DMS114 treated with DMSO at 0.1 percent for 48 hours (cell line): Measurements from ENCODE around the gene PPP4R2.
"Not testable (repeated sequence)": the region's sequence is repeated elsewhere in the genome, so short reads cannot be mapped to it uniquely, and the experiment has no call there.

Experiments used
- DNase-seq: peaks from one replicate; lab custom pipeline; 2025; ENCODE audit not compliant: unreplicated experiment; lab: John Stamatoyannopoulos, UW

The PPP4R2 gene

DNA sequence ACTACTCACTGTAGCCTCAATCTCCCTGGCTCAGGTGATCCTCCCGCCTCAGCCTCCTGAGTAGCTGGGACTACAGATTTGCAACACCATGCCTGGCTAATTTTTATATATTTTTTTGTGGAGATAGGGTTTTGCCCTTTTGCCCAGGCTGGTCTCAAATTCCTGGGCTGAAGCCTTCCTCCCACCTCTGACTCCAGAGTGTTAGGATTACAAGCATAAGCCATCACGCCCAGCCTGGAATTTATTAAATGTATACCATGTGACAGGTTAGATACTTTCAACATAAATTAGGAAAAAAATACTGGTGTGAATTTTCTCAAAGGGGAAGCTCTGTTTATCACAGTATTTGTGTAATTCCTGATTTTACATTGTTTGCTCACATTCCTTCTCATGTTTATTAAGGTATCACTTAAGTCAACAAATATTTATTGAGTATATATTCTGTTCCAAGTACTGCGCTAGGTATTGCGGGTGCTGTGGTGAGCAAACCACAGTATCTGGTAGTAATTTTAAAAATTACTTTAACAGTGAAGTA, 24.8 kb downstream of the PPP4R2 start:
- no peak for DNase-seq

DNA sequence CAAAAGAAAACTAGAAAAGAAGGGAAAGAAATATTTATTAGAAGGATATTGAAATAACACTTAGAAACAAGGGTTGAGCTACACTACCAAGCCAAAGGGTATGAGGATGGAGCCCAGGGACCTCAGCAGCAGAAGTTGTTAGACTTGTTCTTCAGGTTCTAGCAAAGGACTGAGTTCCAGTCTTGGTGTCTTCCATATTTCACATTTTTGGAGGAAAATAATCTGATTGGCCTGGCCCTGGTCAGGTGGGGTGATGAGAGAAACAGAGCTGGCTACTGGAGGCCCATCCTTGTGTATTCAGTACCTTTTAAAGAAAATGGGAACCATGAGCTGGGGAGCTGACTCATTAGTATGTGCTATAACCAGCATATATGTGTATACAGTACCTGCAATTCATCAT, 28.2 kb downstream of the PPP4R2 start:
- DNase-seq: no peak

GRCh38 chr3:73026111-73026759, 29.6 kb downstream of the PPP4R2 start:
- no peak for DNase-seq

- no peak for DNase-seq
These were observed 30.1 kb downstream of the PPP4R2 start for GRCh38 chr3:73026760-73027113.

- no peak for DNase-seq
These were observed 32.2 kb downstream of the PPP4R2 start for GRCh38 chr3:73028803-73029202.

DNA sequence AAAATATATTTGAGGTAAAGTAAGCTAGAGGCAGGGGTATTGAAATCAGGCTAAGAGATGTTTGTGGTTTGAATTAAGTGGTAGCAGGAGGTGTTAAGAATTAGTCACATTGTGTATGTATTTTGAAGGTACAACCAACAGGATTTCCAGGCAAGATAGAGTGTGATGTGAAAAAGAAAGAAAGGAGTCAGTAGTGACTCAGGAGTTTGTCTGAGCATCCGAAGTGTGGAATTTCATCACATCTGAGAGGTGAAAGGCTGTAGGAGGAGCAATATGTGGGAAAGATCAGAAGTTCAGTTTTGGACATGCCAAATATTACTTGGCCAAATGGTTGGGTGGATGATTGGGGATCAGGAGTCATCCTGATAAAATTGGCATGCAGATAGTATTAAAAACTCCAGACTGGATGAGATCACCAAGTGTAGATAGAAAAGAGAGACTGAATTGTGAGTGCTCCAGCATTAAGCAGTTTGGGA, 32.7 kb downstream of the PPP4R2 start:
- no peak for DNase-seq

GRCh38 chr3:73030073-73030597, 33.5 kb downstream of the PPP4R2 start:
- no peak for DNase-seq

- DNase-seq: no peak
These were observed 35.0 kb downstream of the PPP4R2 start for GRCh38 chr3:73031573-73032103.

GRCh38 chr3:73036694-73037591, 40.3 kb downstream of the PPP4R2 start:
- no peak for DNase-seq

DNA sequence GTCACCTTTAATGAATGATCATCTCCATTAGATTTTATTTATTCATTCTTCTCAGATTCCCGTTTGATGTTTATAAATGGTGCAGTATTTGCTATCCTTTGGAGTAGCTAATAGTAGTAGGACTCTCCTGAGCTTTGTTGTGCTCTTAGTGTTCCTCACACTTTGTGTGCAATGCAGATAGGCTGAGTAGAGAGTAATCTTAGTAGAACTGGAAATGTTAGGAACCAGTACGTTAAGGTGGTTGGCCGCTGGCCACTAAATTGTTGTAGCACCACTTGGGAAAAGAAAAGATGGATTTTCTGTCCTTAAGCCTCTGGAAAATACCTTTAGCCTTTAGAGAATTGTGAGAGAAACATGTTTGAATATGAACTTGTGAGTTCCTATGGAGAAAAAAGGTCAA, 44.9 kb downstream of the PPP4R2 start:
- no peak for DNase-seq

DNA sequence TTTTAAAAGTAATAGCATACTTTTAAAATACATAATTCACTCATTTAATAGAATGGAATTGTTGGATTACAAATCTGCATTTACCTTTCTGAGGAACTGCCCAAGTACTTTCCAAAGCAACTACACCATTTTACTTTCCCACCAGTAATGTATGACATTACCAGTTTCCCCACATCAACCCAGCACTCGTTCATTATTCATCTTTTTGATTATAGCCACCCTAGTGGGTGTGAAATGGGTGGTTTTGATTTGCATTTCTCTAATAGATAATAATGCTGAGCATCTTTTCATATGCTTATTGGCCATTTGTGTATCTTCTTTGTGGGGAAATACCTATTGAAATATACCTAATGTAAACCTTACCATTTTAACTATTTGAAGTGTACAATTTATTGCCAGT, 46.8 kb downstream of the PPP4R2 start:
- DNase-seq: no peak

DNA sequence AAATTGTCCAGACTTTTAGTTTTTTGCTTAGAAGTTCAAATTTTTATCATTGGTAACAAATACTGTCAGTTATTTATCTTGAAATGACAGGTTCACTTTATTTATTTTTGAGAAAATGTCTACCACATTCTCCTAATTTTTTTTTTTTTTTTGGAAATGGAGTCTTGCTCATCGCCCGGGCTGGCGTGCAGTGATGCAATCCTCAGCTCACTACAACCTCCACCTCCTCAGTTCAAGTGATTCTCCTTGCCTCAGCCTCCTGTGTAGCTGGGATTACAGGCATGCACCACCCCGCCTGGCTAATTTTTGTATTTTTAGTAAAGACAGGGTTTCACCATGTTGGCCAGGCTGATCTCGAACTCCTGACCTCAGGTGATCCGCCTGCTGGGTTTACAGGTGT, 48.8 kb downstream of the PPP4R2 start:
- DNase-seq: no peak

DNA sequence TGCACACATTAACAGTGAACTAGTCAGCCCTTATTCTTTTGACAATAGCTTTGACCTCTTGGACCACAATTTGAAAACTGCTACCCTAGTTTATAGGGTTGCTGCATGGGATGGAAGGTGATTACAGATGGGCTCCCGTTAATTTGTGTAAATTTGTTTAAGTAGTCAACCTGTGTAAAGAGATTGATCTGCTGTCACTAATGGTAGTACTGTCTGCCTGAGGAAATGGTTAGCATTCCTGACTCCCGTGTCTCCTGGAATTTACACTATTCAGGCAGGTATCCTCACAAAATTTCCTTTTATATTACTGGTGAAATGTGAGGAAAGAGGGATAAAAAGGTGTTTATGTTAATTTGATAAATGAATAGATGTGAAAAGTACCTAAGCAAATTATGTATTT, 49.6 kb downstream of the PPP4R2 start:
- DNase-seq: no peak

DNA sequence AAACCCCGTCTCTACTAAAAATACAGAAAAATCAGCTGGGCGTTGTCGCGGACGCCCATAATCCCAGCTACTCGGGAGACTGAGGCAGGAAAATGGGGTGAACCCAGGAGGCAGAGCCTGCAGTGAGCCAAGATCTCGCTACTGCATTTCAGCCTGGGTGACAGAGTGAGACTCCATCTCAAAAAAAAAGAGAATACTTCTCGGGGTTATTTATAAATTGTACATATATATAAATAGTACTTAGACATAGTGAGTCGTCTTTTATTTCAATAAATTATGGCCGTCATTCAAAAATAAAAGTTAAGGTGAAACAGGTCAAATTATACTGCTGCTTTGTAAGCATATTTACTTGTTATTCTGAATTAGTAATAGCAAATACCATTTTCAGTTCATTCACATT, 52.7 kb downstream of the PPP4R2 start:
- no peak for DNase-seq

DNA sequence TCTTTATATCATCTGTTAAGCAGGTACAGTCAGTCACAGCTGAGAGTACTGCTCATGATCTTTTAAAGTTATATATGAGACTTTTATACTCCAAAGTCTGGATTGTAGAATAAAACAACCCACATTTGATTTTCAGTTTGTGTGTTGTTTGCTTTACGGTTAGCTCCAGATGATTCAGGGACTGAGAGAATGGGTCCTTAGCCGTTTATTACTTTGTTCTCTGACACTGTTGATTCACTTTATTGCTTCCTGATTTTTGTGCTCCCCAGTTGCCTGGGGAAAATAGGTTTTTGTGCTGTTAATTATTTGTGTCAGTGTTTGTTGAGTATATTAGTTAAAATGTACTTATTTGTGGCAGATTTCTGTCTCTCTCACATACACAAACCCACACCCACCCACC, 56.2 kb downstream of the PPP4R2 start:
- no peak for DNase-seq

GRCh38 chr3:73055583-73055982, 59.0 kb downstream of the PPP4R2 start:
- DNase-seq: no peak

DNA sequence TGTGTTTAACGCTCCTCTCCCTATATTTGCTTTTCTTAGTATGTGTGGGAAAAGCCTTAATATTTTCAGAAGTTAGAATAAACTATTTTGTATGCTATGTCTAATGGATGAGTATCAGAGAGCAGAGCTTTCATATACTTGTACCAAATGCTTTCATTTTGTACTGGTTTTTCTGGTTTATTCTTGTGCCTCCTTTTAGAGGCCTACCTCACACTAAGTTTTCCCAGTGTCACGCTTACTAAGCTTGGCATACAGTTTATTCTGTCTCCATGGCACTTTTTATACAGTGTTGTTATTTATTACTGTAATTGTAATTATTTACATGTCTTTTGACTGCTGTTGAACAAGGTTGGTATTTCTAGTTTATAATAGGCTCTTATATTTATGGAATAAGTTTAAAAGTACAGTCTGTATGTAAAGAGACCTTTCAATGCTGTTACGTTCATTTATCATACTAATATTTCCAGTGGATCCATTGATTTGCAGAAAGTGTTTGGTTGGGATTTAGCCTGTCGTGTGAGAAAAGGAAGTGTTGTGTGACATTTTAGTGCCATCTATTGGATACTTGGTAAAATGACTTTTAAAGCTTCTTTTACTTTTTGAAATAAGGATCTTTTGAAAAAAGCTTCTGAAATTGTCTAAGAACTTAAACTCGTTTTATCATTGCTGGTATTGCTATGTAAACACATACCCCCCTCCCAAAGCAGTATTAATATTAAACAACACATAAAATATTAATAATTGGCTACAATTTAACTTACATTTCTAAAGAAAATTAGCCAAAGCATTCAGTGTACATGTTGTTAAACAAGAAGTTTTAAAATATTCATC, 59.6 kb downstream of the PPP4R2 start:
- peak; percentile 6 for DNase-seq

- DNase-seq: no peak
These were observed 60.2 kb downstream of the PPP4R2 start for GRCh38 chr3:73056845-73057150.

DNA sequence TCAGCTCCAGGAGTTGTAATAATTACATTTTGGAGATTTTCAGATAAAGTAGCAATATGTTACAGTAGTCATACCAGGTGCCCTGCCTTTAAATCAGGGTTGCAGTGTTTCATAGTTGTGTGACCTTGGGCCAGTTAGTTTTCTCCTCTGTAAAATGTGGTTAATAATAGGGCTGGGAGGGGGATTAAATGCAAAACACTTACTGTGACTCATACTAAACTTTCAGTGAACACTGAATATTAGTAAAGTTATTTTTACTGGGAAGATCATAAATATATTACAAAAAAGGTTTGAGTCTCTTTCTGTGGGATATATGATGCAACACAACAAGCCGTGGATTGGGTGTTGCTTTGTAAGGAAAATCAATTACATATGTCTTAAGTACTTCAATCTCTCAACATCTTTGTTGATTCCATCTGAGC, 63.7 kb downstream of the PPP4R2 start:
- DNase-seq: no peak

DNA sequence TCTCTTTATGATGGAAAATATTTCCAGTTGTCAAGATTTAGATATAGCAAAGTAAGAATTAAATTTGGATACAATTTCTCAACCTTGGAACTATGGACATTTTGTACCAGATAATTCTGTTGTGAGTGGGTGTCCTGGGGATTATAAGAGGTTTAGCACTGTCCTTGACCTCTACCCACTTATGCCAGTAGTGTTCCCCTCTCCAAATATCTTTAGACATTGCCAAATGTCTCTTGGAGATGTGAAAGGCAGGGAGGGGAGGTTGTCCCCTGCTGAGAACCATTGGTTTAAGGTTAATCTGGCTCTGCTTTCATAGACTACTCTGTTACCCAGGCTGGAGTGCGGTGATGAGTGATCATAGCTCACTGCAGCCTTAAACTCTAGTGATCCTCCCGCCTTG, 64.8 kb downstream of the PPP4R2 start, which contains the start of gene EBLN2:
Gene EBLN2, plus strand, starts transcription at position 244 of the 400 bp plus-strand sequence. CDS start 423 bp downstream, outside the sequence.
- DNase-seq: no peak

DNA sequence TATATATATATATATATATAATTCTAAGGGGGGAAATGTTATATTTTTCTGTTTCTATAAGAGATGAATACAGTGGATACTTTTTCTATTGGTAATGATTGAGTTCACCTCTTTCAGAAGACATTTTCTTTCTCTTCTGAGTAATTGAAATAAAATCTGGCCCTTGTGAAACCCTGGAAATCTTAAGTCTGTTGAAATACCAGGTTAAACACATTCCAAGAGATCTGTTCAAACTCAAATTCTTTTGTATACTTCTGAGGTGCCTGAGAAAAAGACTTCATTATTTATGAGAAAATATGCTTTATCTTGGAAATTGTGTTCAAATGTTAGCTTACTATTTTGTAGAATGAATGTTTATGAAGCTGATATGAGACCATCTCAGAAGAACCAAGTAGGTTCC, 69.6 kb downstream of the PPP4R2 start:
- not testable (repeated sequence) for DNase-seq
